Upper lobe of left lung (tissue), 4 donors: ENCODE measurements around the gene AHCYL2.

ENCODE experiments used
- CTCF ChIP-seq, 6 experiments: fragments of 450-650 bp in 4 of 6; fragments of 200-600 bp in 2 of 6; sonication (generic) in 2 of 6; IDR thresholded peaks; one replicate each; pipeline ENCODE4 v1.5.1; 2016 to 2019; ENCODE audit warnings: antibody characterized with exemption in 6 of 6
- EP300 ChIP-seq, 4 donors: sonication (generic); formaldehyde crosslinking; IDR thresholded peaks; one replicate each; pipeline ENCODE4 v1.5.1; 2017; ENCODE audit warnings: antibody characterized with exemption in 4 of 4, control low read depth in 2 of 4
- POLR2A ChIP-seq, 4 donors: fragments of 450-650 bp; IDR thresholded peaks; one replicate each; pipeline ENCODE4 v1.5.1; 2016 to 2017; ENCODE audit warnings: antibody characterized with exemption in 4 of 4, mild to moderate bottlenecking in 2 of 4
- POLR2AphosphoS5 ChIP-seq, 2 donors: sonication (generic); formaldehyde crosslinking; IDR thresholded peaks; one replicate each; pipeline ENCODE4 v1.5.1; 2017; ENCODE audit warnings: antibody characterized with exemption in 2 of 2

GRCh38 chr7:129401967-129402860 is 177.4 kb downstream of the AHCYL2 start:
- TF ChIP-seq CTCF (IDR thresholded peaks at IDR 0.05): no peak
- TF ChIP-seq POLR2A (IDR thresholded peaks at IDR 0.05): no peak
- no peak for TF ChIP-seq POLR2AphosphoS5 (IDR thresholded peaks at IDR 0.05)
- TF ChIP-seq EP300 (IDR thresholded peaks at IDR 0.05): no peak
